HepG2 (cell line): ENCODE measurements around the gene SMG7. TPM values are rescaled to one million over a fixed set of nuclear protein-coding genes. Genes with fewer than 3 reads are reported as not detected.

Experiments
- CBFB ChIP-seq: sonication (generic); formaldehyde crosslinking; IDR thresholded peaks from 2 replicates; pipeline ENCODE4 v1.4.0; 2020; ENCODE audit warnings: missing genetic modification reagents
- FIP1L1 ChIP-seq: fragments of 200-400 bp; formaldehyde crosslinking; IDR thresholded peaks from 2 replicates; pipeline ENCODE4 v1.6.1; 2018; ENCODE audit warnings: low read depth, mild to moderate bottlenecking, low read length, moderate library complexity, borderline replicate concordance; ENCODE audit not compliant: insufficient read depth
- FOXK2 ChIP-seq: fragments of 450-650 bp; IDR thresholded peaks from 2 replicates; pipeline ENCODE4 v1.6.1; 2016
- MATR3 ChIP-seq: sonication (generic); formaldehyde crosslinking; IDR thresholded peaks from 2 replicates; pipeline ENCODE4 v1.4.0; 2020; ENCODE audit warnings: missing genetic modification reagents
- SNRNP70 ChIP-seq: fragments of 200-400 bp; formaldehyde crosslinking; IDR thresholded peaks from 2 replicates; pipeline ENCODE4 v1.6.1; 2017; ENCODE audit warnings: mild to moderate bottlenecking, low read depth, low read length, moderate library complexity
- ZBTB3 ChIP-seq: sonication (generic); formaldehyde crosslinking; IDR thresholded peaks from 2 replicates; pipeline ENCODE4 v1.4.0; 2020; ENCODE audit warnings: low read depth, mild to moderate bottlenecking, moderate library complexity, missing genetic modification reagents, borderline replicate concordance
- ZBTB7A ChIP-seq: sonication (generic); formaldehyde crosslinking; IDR thresholded peaks from 2 replicates; pipeline ENCODE4 v1.8.0; 2022; ENCODE audit warnings: mild to moderate bottlenecking, missing genetic modification reagents
- ZNF121 ChIP-seq: sonication (generic); formaldehyde crosslinking; IDR thresholded peaks from 2 replicates; pipeline ENCODE4 v1.5.0; 2020; ENCODE audit warnings: mild to moderate bottlenecking, missing genetic modification reagents
- ZNF335 ChIP-seq: sonication (generic); formaldehyde crosslinking; IDR thresholded peaks from 2 replicates; pipeline ENCODE4 v1.4.0; 2020; ENCODE audit warnings: missing genetic modification reagents
- ZNF563 ChIP-seq: sonication (generic); formaldehyde crosslinking; IDR thresholded peaks from 2 replicates; pipeline ENCODE4 v1.8.0; 2022; ENCODE audit warnings: mild to moderate bottlenecking, moderate library complexity, missing genetic modification reagents
- ZNF646 ChIP-seq: sonication (generic); formaldehyde crosslinking; IDR thresholded peaks from 2 replicates; pipeline ENCODE4 v1.9.0; 2021; ENCODE audit warnings: mild to moderate bottlenecking, missing genetic modification reagents
- polyA plus RNA-seq, 8 experiments: library from polyadenylated mRNA; depleted of rRNA in 3 of 8; stranded (reverse) in 7 of 8; unstranded in 1 of 8; fragments of >200 nt; fragmentation: Illumina TruSeq in 4 of 8; extraction: Trizol in 4 of 8; gene quantifications; 2 replicates each; pipeline versions ENCODE4 v1.2.1 to v1.2.3, GENCODE V29; 2011 to 2016; ENCODE audit warnings: low read depth in 4 of 8, missing spikeins in 1 of 8, mixed read lengths in 1 of 8; ENCODE audit not compliant: insufficient read depth in 1 of 8
- total RNA-seq, 5 experiments: library from RNA; depleted of rRNA; stranded (reverse); fragments of >200 nt; fragmentation: Illumina TruSeq; extraction: Trizol; gene quantifications; 2 replicates each; pipeline ENCODE4 v1.2.3, GENCODE V29; 2016; ENCODE audit warnings: low read depth in 1 of 5
- TF ChIP-seq, protein P1 (sequence below): IDR thresholded peaks from 2 replicates; pipeline ENCODE4 v1.6.1; 2016; ENCODE audit warnings: missing compliant biosample characterization, missing genetic modification reagents, borderline replicate concordance
- TF ChIP-seq, protein P2 (sequence below): sonication (generic); formaldehyde crosslinking; IDR thresholded peaks from 2 replicates; pipeline ENCODE4 v1.5.1; 2020; ENCODE audit warnings: missing genetic modification reagents, mild to moderate bottlenecking, borderline replicate concordance

The SMG7 gene
- total and polyA plus RNA-seq, 2 of the 13 experiments (the other 11 are each of a cell fraction or from before 2014, with no cell fraction given) = 14.9 to 27.9 TPM

DNA sequence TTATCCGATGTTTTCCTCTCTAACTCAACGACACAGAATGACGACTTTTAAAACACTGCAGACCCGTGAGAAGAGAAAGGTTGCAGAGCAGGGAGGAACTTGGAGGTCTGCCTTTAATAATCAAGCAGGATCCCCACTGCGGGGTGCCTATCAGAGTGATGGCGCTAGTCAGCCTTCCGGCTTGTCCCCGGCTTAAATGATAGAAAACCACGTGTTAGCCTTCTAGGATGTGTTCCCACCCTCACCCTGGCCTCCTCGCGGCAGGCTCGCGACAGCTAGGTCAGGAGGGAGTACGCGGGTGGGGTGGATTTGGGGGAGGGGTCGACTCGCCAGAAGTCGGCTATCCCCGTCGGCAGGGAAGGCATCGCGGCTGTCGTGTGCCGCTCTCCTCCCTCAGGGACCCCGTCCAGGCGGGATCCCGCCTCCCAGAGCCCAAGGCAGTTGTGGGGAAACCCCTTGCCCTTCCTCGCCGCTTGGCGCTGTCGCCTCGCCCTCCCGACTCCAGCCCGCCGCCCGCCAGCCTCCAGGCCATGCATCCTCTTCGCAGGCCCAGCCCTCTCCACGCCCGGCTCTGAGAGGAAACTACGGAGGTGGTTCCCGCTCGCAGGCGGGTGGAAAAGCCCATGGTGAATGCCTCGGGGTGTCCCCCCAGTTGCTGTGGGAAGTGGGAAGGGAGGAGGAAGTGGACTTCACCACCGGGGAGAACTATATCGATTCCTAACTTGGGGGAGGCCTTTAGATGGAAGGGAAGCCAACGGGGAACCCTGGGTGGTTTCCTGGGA lies 1.1 kb upstream of the SMG7 start (continued):
- TF ChIP-seq, protein P1, sequence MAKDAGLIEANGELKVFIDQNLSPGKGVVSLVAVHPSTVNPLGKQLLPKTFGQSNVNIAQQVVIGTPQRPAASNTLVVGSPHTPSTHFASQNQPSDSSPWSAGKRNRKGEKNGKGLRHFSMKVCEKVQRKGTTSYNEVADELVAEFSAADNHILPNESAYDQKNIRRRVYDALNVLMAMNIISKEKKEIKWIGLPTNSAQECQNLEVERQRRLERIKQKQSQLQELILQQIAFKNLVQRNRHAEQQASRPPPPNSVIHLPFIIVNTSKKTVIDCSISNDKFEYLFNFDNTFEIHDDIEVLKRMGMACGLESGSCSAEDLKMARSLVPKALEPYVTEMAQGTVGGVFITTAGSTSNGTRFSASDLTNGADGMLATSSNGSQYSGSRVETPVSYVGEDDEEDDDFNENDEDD = peak; percentile 90
- TF ChIP-seq ZNF121 (no peak), ZNF563 (CRISPR knock-in tag) (peak; percentile 85), ZNF335 (0 out of 2 replicates have a peak, but pooled peaks have one; percentile 2), SNRNP70 (no peak), ZBTB7A (CRISPR knock-in tag) (no peak; the same call in 1 of the 2 replicates), ZNF646 (CRISPR knock-in tag) (0 out of 2 replicates have a peak, but pooled peaks have one; percentile 20), ZBTB3 (CRISPR knock-in tag) (no peak), FIP1L1 (no peak), CBFB (no peak), FOXK2 (no peak), MATR3 (no peak)
- TF ChIP-seq, protein P2, sequence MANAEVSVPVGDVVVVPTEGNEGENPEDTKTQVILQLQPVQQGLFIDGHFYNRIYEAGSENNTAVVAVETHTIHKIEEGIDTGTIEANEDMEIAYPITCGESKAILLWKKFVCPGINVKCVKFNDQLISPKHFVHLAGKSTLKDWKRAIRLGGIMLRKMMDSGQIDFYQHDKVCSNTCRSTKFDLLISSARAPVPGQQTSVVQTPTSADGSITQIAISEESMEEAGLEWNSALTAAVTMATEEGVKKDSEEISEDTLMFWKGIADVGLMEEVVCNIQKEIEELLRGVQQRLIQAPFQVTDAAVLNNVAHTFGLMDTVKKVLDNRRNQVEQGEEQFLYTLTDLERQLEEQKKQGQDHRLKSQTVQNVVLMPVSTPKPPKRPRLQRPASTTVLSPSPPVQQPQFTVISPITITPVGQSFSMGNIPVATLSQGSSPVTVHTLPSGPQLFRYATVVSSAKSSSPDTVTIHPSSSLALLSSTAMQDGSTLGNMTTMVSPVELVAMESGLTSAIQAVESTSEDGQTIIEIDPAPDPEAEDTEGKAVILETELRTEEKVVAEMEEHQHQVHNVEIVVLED = no peak
